C4-2B (cell line): Measurements from ENCODE around the gene ESR2.

Experiments
- ZFX ChIP-seq: fragments of 450-650 bp; IDR thresholded peaks from 2 replicates; pipeline ENCODE4 v1.6.1; 2017
- TF ChIP-seq, protein P1 (sequence below): fragments of 450-650 bp; conservative IDR thresholded peaks from 2 replicates; pipeline ENCODE4 v1.5.1; 2017; ENCODE audit warnings: mild to moderate bottlenecking

DNA sequence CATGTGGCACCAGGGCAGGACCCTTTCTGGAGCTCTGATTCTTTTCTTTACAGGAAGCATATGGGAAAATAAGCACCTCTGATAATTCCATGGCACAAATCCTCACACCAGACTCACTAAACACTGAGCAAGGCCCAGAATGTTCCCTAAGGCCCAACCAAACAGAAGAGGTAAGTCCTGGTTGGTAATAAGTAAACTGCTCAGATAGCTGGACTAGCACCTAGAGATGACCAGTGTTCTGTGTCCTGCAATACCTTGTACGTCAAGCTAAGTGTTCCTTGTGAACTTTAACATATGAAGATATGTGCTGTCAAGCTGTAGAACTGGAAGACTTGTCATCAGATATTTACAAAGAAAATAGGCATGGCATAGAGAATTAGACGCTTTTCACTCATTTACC, 186.7 kb downstream of the ESR2 start:
- TF ChIP-seq, protein P1, sequence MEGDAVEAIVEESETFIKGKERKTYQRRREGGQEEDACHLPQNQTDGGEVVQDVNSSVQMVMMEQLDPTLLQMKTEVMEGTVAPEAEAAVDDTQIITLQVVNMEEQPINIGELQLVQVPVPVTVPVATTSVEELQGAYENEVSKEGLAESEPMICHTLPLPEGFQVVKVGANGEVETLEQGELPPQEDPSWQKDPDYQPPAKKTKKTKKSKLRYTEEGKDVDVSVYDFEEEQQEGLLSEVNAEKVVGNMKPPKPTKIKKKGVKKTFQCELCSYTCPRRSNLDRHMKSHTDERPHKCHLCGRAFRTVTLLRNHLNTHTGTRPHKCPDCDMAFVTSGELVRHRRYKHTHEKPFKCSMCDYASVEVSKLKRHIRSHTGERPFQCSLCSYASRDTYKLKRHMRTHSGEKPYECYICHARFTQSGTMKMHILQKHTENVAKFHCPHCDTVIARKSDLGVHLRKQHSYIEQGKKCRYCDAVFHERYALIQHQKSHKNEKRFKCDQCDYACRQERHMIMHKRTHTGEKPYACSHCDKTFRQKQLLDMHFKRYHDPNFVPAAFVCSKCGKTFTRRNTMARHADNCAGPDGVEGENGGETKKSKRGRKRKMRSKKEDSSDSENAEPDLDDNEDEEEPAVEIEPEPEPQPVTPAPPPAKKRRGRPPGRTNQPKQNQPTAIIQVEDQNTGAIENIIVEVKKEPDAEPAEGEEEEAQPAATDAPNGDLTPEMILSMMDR = no peak
- TF ChIP-seq ZFX = no peak
